ENCODE data around the gene EPB41L4A.

Gene EPB41L4A

DNA sequence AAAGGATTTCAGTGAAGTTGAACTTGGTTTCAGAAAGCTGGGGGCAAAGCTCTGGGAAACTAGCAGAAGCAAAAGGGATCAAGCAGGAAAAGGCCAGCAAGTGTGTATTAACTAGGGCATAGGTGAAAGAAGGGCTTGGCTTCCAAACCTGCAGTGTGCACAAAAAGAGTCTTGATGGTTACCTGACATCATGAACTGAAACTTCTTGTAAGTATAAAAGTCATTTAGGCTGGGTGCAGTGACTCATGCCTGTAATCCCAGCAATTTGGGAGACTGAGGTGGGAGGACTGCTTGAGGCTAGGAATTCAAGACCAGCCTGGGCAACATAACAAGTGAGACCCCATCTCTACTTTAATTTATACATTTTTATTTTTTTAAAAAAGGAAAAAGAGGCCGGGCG lies 216.4 kb downstream of the EPB41L4A start:
- no peak overlapping the region for H3K4me3 ChIP-seq (ENCODE audit: control insufficient read depth, low read depth, low read length)
- no peak for TF ChIP-seq CTCF (conservative IDR thresholded peaks at IDR 0.05; ENCODE audit: control insufficient read depth, insufficient read depth, low read depth, low read length)
- DNase-seq (ENCODE audit: low read depth), result no peak

DNA sequence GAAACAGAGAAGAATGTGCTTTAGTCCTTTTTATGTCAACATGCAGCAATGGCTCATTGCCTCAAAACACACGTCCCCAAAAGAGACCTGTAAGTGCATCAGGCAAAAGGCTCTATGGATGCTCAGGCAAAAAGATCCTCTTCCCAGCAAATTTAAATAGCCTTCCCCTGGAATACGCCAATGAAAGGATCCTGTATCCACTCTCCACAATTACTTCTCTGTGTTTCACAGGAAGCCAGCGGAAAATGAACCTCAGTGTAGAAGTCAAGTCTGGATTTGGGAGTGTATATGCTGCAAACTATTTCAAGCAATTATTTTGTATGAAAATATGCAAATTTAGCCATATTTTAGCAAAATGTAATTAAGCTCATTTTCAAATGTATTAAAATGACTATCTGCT lies 217.9 kb downstream of the EPB41L4A start:
- no peak overlapping the region for H3K4me3 ChIP-seq (ENCODE audit: control insufficient read depth, low read depth, low read length)
- no peak for TF ChIP-seq CTCF (conservative IDR thresholded peaks at IDR 0.05; ENCODE audit: control insufficient read depth, insufficient read depth, low read depth, low read length)
- DNase-seq (ENCODE audit: low read depth), result no peak

DNA sequence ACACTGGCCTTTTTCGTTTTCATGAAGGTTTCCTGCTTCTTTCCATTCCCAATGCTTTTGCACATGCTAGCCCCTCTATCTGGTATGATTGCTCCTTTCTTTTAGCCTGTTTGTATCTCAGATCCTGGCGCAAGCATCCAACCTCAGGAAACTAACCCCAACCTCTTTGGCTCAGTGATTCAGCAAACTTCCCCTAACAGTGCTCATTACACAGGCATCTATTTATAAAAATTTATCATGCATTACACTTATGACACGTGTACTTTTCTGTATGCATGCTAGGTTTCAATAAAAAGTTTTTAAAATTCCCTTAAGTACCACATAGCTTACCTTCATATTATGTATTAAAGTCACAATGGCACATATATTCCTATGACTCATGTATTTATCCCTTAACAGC lies 218.9 kb downstream of the EPB41L4A start:
- no peak for DNase-seq (ENCODE audit: low read depth)
- no peak overlapping the region for H3K4me3 ChIP-seq (ENCODE audit: control insufficient read depth, low read depth, low read length)
- TF ChIP-seq CTCF (conservative IDR thresholded peaks at IDR 0.05; ENCODE audit: control insufficient read depth, insufficient read depth, low read depth, low read length), result no peak

GRCh38 chr5:112196584-112196983 lies 222.5 kb downstream of the EPB41L4A start:
- no peak overlapping the region for H3K4me3 ChIP-seq (ENCODE audit: control insufficient read depth, low read depth, low read length)
- DNase-seq (ENCODE audit: low read depth), result no peak
- TF ChIP-seq CTCF (conservative IDR thresholded peaks at IDR 0.05; ENCODE audit: control insufficient read depth, insufficient read depth, low read depth, low read length), result no peak

DNA sequence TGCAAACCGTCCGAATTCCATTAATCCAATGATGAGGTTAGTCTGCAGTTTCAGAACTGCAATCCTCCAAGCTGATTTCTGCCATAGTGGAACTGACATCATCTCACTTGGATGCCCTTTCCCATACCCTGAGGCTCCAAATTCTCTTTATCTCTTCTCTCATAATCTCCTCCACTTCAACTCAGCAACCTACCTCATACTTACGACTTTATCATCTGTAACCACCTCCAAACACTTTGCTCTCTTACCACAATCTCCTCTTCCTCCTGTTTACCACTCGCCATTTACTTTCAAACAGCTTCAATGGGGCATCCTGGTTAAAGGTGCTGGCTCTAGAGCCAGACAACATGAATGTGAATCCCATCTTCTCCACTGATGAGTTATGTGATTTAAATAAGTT lies 223.2 kb downstream of the EPB41L4A start:
- no peak for DNase-seq (ENCODE audit: low read depth)
- H3K4me3 ChIP-seq (ENCODE audit: control insufficient read depth, low read depth, low read length), result no peak overlapping the region
- TF ChIP-seq CTCF (conservative IDR thresholded peaks at IDR 0.05; ENCODE audit: control insufficient read depth, insufficient read depth, low read depth, low read length), result no peak

DNA sequence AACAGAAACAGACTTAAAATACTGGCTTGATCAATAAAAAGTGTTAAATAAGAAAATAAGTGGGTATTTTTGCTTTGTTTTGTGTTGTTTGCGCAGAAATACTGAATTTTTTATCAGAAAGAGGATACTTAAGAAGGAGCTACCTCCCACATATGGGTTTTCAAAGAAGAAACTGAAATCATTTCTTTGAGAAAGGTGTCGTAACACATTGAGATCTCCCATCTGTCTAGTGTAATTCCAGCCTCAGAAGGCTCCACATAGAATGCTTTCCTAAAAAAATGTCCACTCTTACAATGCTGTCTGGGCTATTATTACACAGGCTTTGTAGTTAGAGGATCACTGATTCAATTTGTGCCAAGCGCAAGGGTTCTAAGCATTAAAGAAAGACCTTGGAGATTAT lies 226.2 kb downstream of the EPB41L4A start:
- no peak overlapping the region for H3K4me3 ChIP-seq (ENCODE audit: control insufficient read depth, low read depth, low read length)
- no peak for DNase-seq (ENCODE audit: low read depth)
- TF ChIP-seq CTCF (conservative IDR thresholded peaks at IDR 0.05; ENCODE audit: control insufficient read depth, insufficient read depth, low read depth, low read length), result no peak

DNA sequence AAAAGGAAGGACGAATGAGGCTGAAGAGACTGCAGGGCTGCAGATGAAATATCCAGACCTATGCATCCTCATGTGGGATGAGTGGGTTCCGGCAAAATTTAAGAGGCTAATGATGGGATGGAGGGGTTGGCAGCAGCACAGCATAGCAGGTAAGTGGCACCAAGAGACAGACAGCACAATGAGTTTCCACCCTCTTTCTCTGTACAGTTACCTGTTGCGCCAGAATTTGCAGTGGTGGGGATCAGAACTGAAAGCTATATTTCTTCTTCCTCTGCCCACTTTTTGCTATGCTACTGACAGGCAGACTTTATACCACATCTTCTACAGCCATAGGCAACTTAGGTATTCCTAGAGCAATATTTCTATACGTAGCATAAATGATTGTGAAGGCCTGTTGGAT lies 227.0 kb downstream of the EPB41L4A start:
- TF ChIP-seq CTCF (conservative IDR thresholded peaks at IDR 0.05; ENCODE audit: control insufficient read depth, insufficient read depth, low read depth, low read length), result no peak
- no peak for DNase-seq (ENCODE audit: low read depth)
- H3K4me3 ChIP-seq (ENCODE audit: control insufficient read depth, low read depth, low read length), result no peak overlapping the region
